Frontal cortex (tissue), 4 donors: ENCODE results near the gene FAU. TPM values are rescaled to one million over a fixed set of nuclear protein-coding genes. Genes with fewer than 3 reads are reported as not detected.

ENCODE experiments used
- DNase-seq, 2 donors: peaks; one replicate each; pipeline ENCODE4 v3.0.0; 2012; ENCODE audit warnings: low spot score in 2 of 2
- FAIRE-seq: peaks from 2 replicates; lab custom pipeline; 2012; peaks lifted over from hg19 to GRCh38; lab: Jason Lieb, UNC
- total RNA-seq: library from RNA; depleted of rRNA; stranded (reverse); fragments of >200 nt; gene quantifications from one replicate; pipeline ENCODE4 v1.2.3, GENCODE V29; 2014
- donor health status: control.
- donor health status: control.
- donor health status: control.

FAU gene
- total RNA-seq, 1 donor from 2014 or later: 251 TPM

GRCh38 chr11:65111159-65111743, 10.7 kb downstream of the FAU start:
- no peak for DNase-seq
- FAIRE-seq: no peak

- DNase-seq: peak; percentile 88 to 90
- FAIRE-seq: no peak
Observed at GRCh38 chr11:65110354-65110861, 11.5 kb downstream of the FAU start.

GRCh38 chr11:65109231-65110198, 12.4 kb downstream of the FAU start:
- no peak for FAIRE-seq

GRCh38 chr11:65108469-65109123, 13.3 kb downstream of the FAU start:
- FAIRE-seq (no peak), DNase-seq (no peak)

More at GRCh38 chr11:65109231-65110198, 12.4 kb downstream of the FAU start:
- no peak for DNase-seq

GRCh38 chr11:65107751-65108468, 14.0 kb downstream of the FAU start:
- FAIRE-seq (no peak), DNase-seq (no peak)

- DNase-seq: no peak
- no peak for FAIRE-seq
Observed at GRCh38 chr11:65107078-65107477, 14.9 kb downstream of the FAU start.

GRCh38 chr11:65104628-65105027, 17.3 kb downstream of the FAU start:
- DNase-seq (no peak), FAIRE-seq (no peak)

GRCh38 chr11:65103476-65103875, 18.5 kb downstream of the FAU start:
- FAIRE-seq (no peak), DNase-seq (no peak)

- no peak for FAIRE-seq
- DNase-seq: peak in 1 of 2 donors; percentile 57
Observed at GRCh38 chr11:65102142-65103095, 19.5 kb downstream of the FAU start.

GRCh38 chr11:65100674-65101350, 21.1 kb downstream of the FAU start:
- DNase-seq (no peak), FAIRE-seq (no peak)

GRCh38 chr11:65096926-65097325, 25.0 kb downstream of the FAU start:
- DNase-seq (no peak), FAIRE-seq (no peak)

- FAIRE-seq (no peak), DNase-seq (peak; percentile 82 to 91)
Observed at GRCh38 chr11:65095974-65096806, 25.7 kb downstream of the FAU start, which contains the start of gene VPS51. TSS of gene VPS51 (plus strand) at chr11:65096214. CDS start at chr11:65096251, 37 bp downstream.

- FAIRE-seq: no peak
- no peak for DNase-seq
Observed at GRCh38 chr11:65095427-65095826, 26.5 kb downstream of the FAU start.

- no peak for FAIRE-seq
- peak in 1 of 2 donors; percentile 53 for DNase-seq
Observed at GRCh38 chr11:65090628-65091027, 31.3 kb downstream of the FAU start.

- FAIRE-seq: no peak
Observed at GRCh38 chr11:65089621-65090020, 32.3 kb downstream of the FAU start.

GRCh38 chr11:65087827-65088226, 34.1 kb downstream of the FAU start:
- no peak for FAIRE-seq
- no peak for DNase-seq

More at GRCh38 chr11:65089621-65090020, 32.3 kb downstream of the FAU start:
- DNase-seq: no peak

GRCh38 chr11:65087216-65087615, 34.7 kb downstream of the FAU start:
- DNase-seq (no peak), FAIRE-seq (no peak)
